GM23338 (cell line): ENCODE results near the gene SLC17A7. TPM values are rescaled to one million over a fixed set of nuclear protein-coding genes. Genes with fewer than 3 reads are reported as not detected.
A peak's percentile ranks its signal among the peaks of the same experiment; 100 is the strongest.

Source experiments
- ATAC-seq: fragments of 200-7000 bp; cut with Tn5 transposase; 3 replicates; pipeline ENCODE4 v1.9.1; 2020
- DNase-seq: peaks from one replicate; pipeline ENCODE4 v3.0.0-alpha.2; 2015; ENCODE audit warnings: low spot score
- H2AFZ ChIP-seq: fragments of 200-600 bp; sonication (generic); 2 replicates; pipeline ENCODE4 v1.8.0; 2016; ENCODE audit warnings: antibody characterized with exemption, mild to moderate bottlenecking, moderate library complexity
- H3F3A ChIP-seq: fragments of 200-600 bp; sonication (generic); replicated peaks from 2 replicates; pipeline ENCODE4 v1.8.0; 2017; ENCODE audit warnings: antibody characterized with exemption, mixed run types, low read depth
- H3K27ac ChIP-seq: fragments of 200-600 bp; sonication (generic); 2 replicates; pipeline ENCODE4 v1.6.1; 2016; ENCODE audit warnings: low read depth
- H3K27me3 ChIP-seq: fragments of 200-600 bp; sonication (generic); 2 replicates; pipeline ENCODE4 v1.8.0; 2016; ENCODE audit warnings: mild to moderate bottlenecking, mixed run types, moderate library complexity; ENCODE audit not compliant: insufficient read depth
- H3K36me3 ChIP-seq: fragments of 200-600 bp; sonication (generic); 2 replicates; pipeline ENCODE4 v1.8.0; 2016; ENCODE audit warnings: mild to moderate bottlenecking; ENCODE audit not compliant: insufficient read depth
- H3K4me1 ChIP-seq: fragments of 200-600 bp; sonication (generic); 2 replicates; pipeline ENCODE4 v1.8.0; 2016; ENCODE audit warnings: mild to moderate bottlenecking, moderate library complexity; ENCODE audit not compliant: insufficient read depth
- H3K4me2 ChIP-seq: fragments of 200-600 bp; sonication (generic); 2 replicates; pipeline ENCODE4 v1.7.1; 2017; ENCODE audit warnings: mixed run types
- H3K4me3 ChIP-seq: fragments of 200-600 bp; sonication (generic); 2 replicates; pipeline ENCODE4 v1.6.1; 2016; ENCODE audit warnings: mixed run types
- H3K79me2 ChIP-seq: fragments of 200-600 bp; sonication (generic); replicated peaks from 2 replicates; pipeline ENCODE4 v1.8.0; 2017; ENCODE audit warnings: mild to moderate bottlenecking; ENCODE audit not compliant: insufficient read depth
- H3K9me2 ChIP-seq: fragments of 200-600 bp; sonication (generic); 2 replicates; pipeline ENCODE4 v1.8.0; 2017; ENCODE audit not compliant: insufficient read depth
- H4K20me1 ChIP-seq: fragments of 200-600 bp; sonication (generic); replicated peaks from 2 replicates; pipeline ENCODE4 v1.8.0; 2017; ENCODE audit warnings: mild to moderate bottlenecking; ENCODE audit not compliant: insufficient read depth
- H3K27ac Mint-ChIP-seq: 2 replicates; pipeline ENCODE4 v1.8.0; 2020; ENCODE audit warnings: inconsistent platforms, mild to moderate bottlenecking, moderate library complexity, mixed read lengths
- H3K27me3 Mint-ChIP-seq: 3 replicates; pipeline ENCODE4 v1.8.0; 2022; ENCODE audit warnings: low read depth, mild to moderate bottlenecking, moderate library complexity, mixed read lengths, inconsistent platforms; ENCODE audit not compliant: insufficient read depth, poor library complexity
- H3K36me3 Mint-ChIP-seq: 3 replicates; pipeline ENCODE4 v1.8.0; 2021; ENCODE audit warnings: low read depth, mild to moderate bottlenecking, inconsistent platforms, moderate library complexity, mixed read lengths
- H3K4me1 Mint-ChIP-seq: 3 replicates; pipeline ENCODE4 v1.8.0; 2020; ENCODE audit warnings: mild to moderate bottlenecking, inconsistent platforms, mixed read lengths
- H3K4me3 Mint-ChIP-seq: 3 replicates; pipeline ENCODE4 v1.8.0; 2021; ENCODE audit warnings: moderate library complexity, mild to moderate bottlenecking, inconsistent platforms, mixed read lengths
- H3K9me3 Mint-ChIP-seq: 3 replicates; pipeline ENCODE4 v1.8.0; 2020; ENCODE audit warnings: moderate library complexity, mild to moderate bottlenecking, inconsistent platforms, mixed read lengths
- CREB1 ChIP-seq: fragments of 250-450 bp; sonication (Bioruptor Pico); IDR thresholded peaks from 2 replicates; pipeline ENCODE4 v1.5.0; 2020; ENCODE audit warnings: low read depth, mild to moderate bottlenecking, moderate library complexity
- CTCF ChIP-seq, 2 experiments: fragments of 200-600 bp in 1 of 2; sonication (generic) in 1 of 2; conservative IDR thresholded peaks; 2 replicates each; pipeline versions ENCODE4 v1.5.1 to v1.6.1; 2016 to 2017; ENCODE audit warnings: antibody characterized with exemption in 2 of 2, low read depth in 2 of 2, mild to moderate bottlenecking in 2 of 2, moderate library complexity in 1 of 2
- ETS1 ChIP-seq: IDR thresholded peaks from 2 replicates; pipeline ENCODE4 v1.6.1; 2016; ENCODE audit warnings: antibody characterized with exemption
- EZH2 ChIP-seq: fragments of 200-600 bp; sonication (generic); IDR thresholded peaks from one replicate; pipeline ENCODE4 v1.8.0; 2017; ENCODE audit warnings: antibody characterized with exemption, mild to moderate bottlenecking, low read depth; ENCODE audit not compliant: unreplicated experiment
- EZH2phosphoT487 ChIP-seq: fragments of 200-600 bp; sonication (generic); IDR thresholded peaks from one replicate; pipeline ENCODE4 v1.8.1; 2018; ENCODE audit warnings: antibody characterized with exemption; ENCODE audit not compliant: unreplicated experiment
- JUNB ChIP-seq: IDR thresholded peaks from one replicate; pipeline ENCODE4 v1.6.1; 2016; ENCODE audit warnings: antibody characterized with exemption; ENCODE audit not compliant: unreplicated experiment
- NANOG ChIP-seq: IDR thresholded peaks from 2 replicates; pipeline ENCODE4 v1.6.1; 2016; ENCODE audit warnings: antibody characterized with exemption, borderline replicate concordance
- POLR2AphosphoS5 ChIP-seq: IDR thresholded peaks from 2 replicates; pipeline ENCODE4 v1.6.1; 2016; ENCODE audit warnings: antibody characterized with exemption, low read depth
- REST ChIP-seq: IDR thresholded peaks from one replicate; pipeline ENCODE4 v1.6.1; 2018; ENCODE audit warnings: antibody characterized with exemption; ENCODE audit not compliant: unreplicated experiment
- STAT1 ChIP-seq: IDR thresholded peaks from one replicate; pipeline ENCODE4 v1.6.1; 2016; ENCODE audit warnings: antibody characterized with exemption; ENCODE audit not compliant: unreplicated experiment
- ZNF114 ChIP-seq: fragments of 250-450 bp; sonication (Bioruptor Pico); IDR thresholded peaks from 2 replicates; pipeline ENCODE4 v1.5.0; 2020; ENCODE audit warnings: mild to moderate bottlenecking, moderate library complexity
- ZNF331 ChIP-seq: fragments of 250-450 bp; sonication (Bioruptor Pico); IDR thresholded peaks from 2 replicates; pipeline ENCODE4 v1.5.0; 2020; ENCODE audit warnings: low read depth, mild to moderate bottlenecking, moderate library complexity
- ZNF462 ChIP-seq: fragments of 250-450 bp; sonication (Bioruptor Pico); IDR thresholded peaks from 2 replicates; pipeline ENCODE4 v1.5.0; 2020; ENCODE audit warnings: mild to moderate bottlenecking, moderate library complexity
- polyA plus RNA-seq: library from polyadenylated mRNA; unstranded; fragments of >200 nt; fragmentation: Nextera tagmentation; extraction: Ambion mirVana; gene quantifications from 2 replicates; pipeline ENCODE4 v1.2.1, GENCODE V29; 2016
- total RNA-seq: library from RNA; depleted of rRNA; stranded (reverse); fragments of >200 nt; shearing (Covaris generic); gene quantifications from 2 replicates; pipeline ENCODE4 v1.2.3, GENCODE V29; 2014

The SLC17A7 gene
- total and polyA plus RNA-seq, 2 experiments from 2014 or later = 0.90 to 1.5 TPM

GRCh38 chr19:49486710-49487276 lies 45.5 kb upstream of the SLC17A7 start:
- Histone ChIP-seq H3K4me1 (peaks cover 10% of the 10 kb centered on the region; the same call in 1 of the 2 replicates), H3K9me2 (no peaks in the 10 kb centered on the region), H3K27ac (no peak overlapping the region), H3K27me3 (no peaks in the 10 kb centered on the region), H3K4me3 (no peak overlapping the region), H2AFZ (no peak overlapping the region), H4K20me1 (peaks cover 23% of the 10 kb centered on the region), H3K4me2 (no peak overlapping the region), H3K79me2 (peaks cover 31% of the 10 kb centered on the region), H3K36me3 (peaks cover 38% of the 10 kb centered on the region), H3F3A (peaks cover 45% of the 10 kb centered on the region)
- H3K4me3 Mint-ChIP-seq = peak overlapping the region; percentile 98
- peaks cover 13% of the 10 kb centered on the region; the same call in 2 of the 3 replicates for H3K4me1 Mint-ChIP-seq
- H3K9me3 Mint-ChIP-seq = peaks cover 14% of the 10 kb centered on the region
- peaks cover 52% of the 10 kb centered on the region for H3K27me3 Mint-ChIP-seq
- no peak overlapping the region for H3K27ac Mint-ChIP-seq
- peaks cover 45% of the 10 kb centered on the region for H3K36me3 Mint-ChIP-seq
- DNase-seq (no peak), ATAC-seq (no peak)
- no peak for TF ChIP-seq STAT1
- TF ChIP-seq ETS1 = no peak
- TF ChIP-seq EZH2 = no peak
- TF ChIP-seq CREB1 (CRISPR knock-in tag) = no peak
- TF ChIP-seq EZH2phosphoT487 = no peak
- no peak for TF ChIP-seq ZNF331
- no peak for TF ChIP-seq NANOG
- no peak for TF ChIP-seq REST
- TF ChIP-seq POLR2AphosphoS5 = no peak
- TF ChIP-seq JUNB = no peak
- no peak for TF ChIP-seq ZNF462 (CRISPR knock-in tag)
- TF ChIP-seq ZNF114 = no peak
- TF ChIP-seq CTCF (conservative IDR thresholded peaks at IDR 0.05; ENCODE audit: low read depth in 2 of 2) = no peak; a peak in 1 of 4 replicates
